ENCODE data around the gene MAP7D1.

The MAP7D1 gene

DNA sequence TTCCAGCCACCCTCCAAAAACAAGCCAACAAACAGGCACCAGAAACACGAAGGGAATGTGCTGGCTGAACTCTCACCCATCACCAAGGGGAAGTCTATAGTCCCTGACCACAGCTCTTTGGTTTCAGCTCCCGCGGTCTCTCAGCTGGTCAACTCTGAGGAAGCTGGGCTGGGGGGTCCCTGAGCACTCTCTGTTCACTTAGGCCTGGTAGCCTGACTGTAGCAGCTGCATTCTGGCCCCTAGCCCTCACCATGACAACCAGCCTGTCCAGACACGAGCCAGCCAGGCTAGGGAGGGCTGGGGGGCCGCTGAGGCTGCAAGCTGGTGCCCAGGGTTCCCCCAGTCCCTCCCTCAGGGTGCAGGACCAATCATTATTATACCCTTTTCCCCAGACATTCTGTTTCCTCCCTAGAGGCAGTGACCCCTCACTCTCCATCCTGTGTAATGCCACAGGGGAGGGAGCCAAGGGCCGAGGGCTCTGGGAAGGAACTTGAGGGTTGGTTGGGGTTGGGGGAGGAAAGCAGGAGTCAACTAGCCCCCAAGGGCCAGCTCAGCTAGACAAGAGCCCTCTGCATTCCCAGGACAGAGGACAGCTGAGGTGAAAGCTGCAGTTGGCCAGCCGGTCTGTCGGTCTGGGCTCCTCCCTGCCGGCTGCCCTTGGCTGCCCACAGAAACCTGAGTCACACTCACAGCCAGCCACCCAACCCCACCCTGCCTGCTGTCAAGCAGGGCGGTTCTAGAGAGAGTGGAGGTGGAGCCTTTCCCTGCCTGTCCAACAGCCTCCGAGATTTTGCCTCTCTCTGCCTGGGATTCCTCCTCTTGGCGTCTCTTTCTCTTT is 5.4 kb upstream of the MAP7D1 start:
- Histone ChIP-seq H3K4me1 (ENCODE audit: control insufficient read depth in 1 of 2, insufficient read depth in 1 of 2, low read depth in 1 of 2, low read length in 1 of 2) (peaks cover 46 to 49% of the 10 kb centered on the region in 2 experiments), H3K27me3 (no peaks in the 10 kb centered on the region), H3K4me3 (ENCODE audit: low read depth in 1 of 2, low read length in 1 of 2) (peak overlapping the region; percentile 79 to 81), H3K9me3 (no peaks in the 10 kb centered on the region), H3K27ac (peak overlapping the region; percentile 99), H3K36me3 (no peaks in the 10 kb centered on the region)
- TF ChIP-seq, protein P1, sequence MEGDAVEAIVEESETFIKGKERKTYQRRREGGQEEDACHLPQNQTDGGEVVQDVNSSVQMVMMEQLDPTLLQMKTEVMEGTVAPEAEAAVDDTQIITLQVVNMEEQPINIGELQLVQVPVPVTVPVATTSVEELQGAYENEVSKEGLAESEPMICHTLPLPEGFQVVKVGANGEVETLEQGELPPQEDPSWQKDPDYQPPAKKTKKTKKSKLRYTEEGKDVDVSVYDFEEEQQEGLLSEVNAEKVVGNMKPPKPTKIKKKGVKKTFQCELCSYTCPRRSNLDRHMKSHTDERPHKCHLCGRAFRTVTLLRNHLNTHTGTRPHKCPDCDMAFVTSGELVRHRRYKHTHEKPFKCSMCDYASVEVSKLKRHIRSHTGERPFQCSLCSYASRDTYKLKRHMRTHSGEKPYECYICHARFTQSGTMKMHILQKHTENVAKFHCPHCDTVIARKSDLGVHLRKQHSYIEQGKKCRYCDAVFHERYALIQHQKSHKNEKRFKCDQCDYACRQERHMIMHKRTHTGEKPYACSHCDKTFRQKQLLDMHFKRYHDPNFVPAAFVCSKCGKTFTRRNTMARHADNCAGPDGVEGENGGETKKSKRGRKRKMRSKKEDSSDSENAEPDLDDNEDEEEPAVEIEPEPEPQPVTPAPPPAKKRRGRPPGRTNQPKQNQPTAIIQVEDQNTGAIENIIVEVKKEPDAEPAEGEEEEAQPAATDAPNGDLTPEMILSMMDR (IDR thresholded peaks at IDR 0.05), result peak; percentile 24

DNA sequence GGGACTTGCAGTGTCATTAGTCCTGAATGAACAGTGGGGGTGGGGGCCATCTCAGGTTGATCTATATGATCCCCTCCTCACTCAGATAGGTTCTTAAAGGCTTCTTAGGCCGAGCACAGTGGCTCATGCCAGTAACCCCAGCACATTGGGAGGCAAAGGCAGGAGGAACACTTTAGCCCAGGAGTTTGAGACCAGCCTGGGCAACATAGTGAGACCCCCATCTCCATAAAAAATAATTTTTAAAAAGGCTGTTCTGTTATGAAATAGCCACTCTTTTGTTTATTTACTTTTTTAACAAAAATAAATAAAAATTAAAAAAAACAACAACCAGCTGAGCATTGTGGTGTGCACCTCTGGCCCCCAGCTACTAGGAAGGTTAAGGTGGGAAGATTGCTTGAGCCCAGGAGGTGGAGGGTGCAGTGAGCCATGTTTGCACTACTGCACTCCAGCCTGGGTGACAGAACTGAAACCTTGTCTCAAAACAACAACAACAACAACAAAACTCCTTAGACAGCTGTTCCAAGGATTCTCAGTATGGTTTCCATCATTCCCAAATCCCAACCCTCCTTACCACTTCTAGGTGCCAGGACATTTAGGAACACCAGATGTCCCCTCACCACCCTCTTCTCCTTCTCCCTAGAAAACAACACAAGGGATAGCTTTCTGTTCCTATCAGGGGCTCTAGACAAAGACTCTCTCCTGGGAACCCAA is 4.7 kb upstream of the MAP7D1 start:
- peak overlapping the region; percentile 99 for H3K27ac ChIP-seq
- H3K36me3 ChIP-seq, result no peaks in the 10 kb centered on the region
- no peaks in the 10 kb centered on the region for H3K27me3 ChIP-seq
- TF ChIP-seq, protein P1 (IDR thresholded peaks at IDR 0.05), result no peak
- no peaks in the 10 kb centered on the region for H3K9me3 ChIP-seq
- peaks cover 48 to 50% of the 10 kb centered on the region in 2 experiments for H3K4me1 ChIP-seq (ENCODE audit: control insufficient read depth in 1 of 2, insufficient read depth in 1 of 2, low read depth in 1 of 2, low read length in 1 of 2)
- peak overlapping the region; percentile 79 to 81 for H3K4me3 ChIP-seq (ENCODE audit: low read depth in 1 of 2, low read length in 1 of 2)

DNA sequence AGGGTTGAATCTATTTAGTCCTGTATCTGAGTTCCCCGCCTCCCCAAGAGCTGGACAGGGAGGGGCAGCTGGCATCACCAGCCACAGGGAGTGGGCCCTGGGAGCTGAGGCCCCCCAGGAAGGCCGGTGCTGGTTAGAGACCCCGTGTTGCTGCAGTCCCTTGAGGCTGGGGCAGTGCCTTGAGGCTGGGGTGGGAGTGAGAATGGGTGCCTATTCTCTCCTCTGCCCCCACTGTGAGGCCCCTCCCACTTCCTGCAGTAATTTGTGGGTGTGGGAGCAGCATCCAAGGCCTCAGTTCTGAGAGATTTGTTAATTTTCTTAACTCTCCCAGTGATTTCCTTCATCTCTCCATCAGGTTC is 4.1 kb upstream of the MAP7D1 start:
- TF ChIP-seq, protein P1 (IDR thresholded peaks at IDR 0.05), result no peak
- peaks cover 48 to 50% of the 10 kb centered on the region in 2 experiments for H3K4me1 ChIP-seq (ENCODE audit: control insufficient read depth in 1 of 2, insufficient read depth in 1 of 2, low read depth in 1 of 2, low read length in 1 of 2)
- no peaks in the 10 kb centered on the region for H3K9me3 ChIP-seq
- no peaks in the 10 kb centered on the region for H3K27me3 ChIP-seq
- no peaks in the 10 kb centered on the region for H3K36me3 ChIP-seq
- H3K27ac ChIP-seq, result peak overlapping the region; percentile 99
- H3K4me3 ChIP-seq (ENCODE audit: low read depth in 1 of 2, low read length in 1 of 2), result no peak overlapping the region

DNA sequence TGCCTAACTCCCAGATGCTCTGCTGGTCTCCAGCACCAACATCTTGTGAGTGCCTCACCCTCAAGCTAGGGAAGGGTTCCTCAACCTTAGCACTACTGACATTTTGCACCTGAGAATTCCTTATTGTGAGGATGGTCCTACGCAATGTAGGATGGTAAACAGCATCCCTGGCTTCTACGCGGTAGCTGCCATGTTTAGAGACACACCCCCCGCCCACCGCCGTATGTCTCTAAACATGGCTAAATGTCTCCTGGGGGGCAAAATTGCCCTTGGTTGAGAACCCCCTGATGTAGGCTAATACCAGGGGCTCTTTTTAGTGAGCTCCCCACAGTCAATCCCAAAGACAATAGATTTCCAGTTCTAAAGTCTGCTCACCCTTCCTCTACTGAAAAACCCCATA is 2.5 kb upstream of the MAP7D1 start:
- peaks cover 56 to 60% of the 10 kb centered on the region in 2 experiments for H3K4me1 ChIP-seq (ENCODE audit: control insufficient read depth in 1 of 2, insufficient read depth in 1 of 2, low read depth in 1 of 2, low read length in 1 of 2)
- H3K27ac ChIP-seq, result no peak overlapping the region
- TF ChIP-seq, protein P1 (IDR thresholded peaks at IDR 0.05), result no peak
- no peaks in the 10 kb centered on the region for H3K9me3 ChIP-seq
- H3K27me3 ChIP-seq, result no peaks in the 10 kb centered on the region
- H3K36me3 ChIP-seq, result no peaks in the 10 kb centered on the region
- no peak overlapping the region for H3K4me3 ChIP-seq (ENCODE audit: low read depth in 1 of 2, low read length in 1 of 2)

DNA sequence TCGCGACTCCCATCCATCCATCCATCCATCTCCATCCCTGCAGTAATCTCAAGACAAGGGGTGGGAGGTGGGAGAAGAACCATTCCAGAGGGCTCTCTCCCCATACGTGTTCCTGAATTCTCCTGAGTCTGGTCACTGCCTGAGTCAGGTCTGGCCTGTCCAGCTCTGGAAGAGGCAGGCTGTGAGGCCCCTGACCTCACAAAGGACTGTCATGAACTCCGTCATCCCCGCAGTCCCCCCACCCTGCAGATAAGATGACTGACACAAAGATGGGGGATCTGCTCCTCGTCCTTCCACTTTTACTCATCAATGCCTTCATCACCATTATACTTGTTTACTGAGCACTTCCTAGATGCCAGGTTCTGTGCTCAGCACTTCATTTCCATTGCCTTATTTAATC is 1.6 kb upstream of the MAP7D1 start:
- H3K36me3 ChIP-seq, result no peaks in the 10 kb centered on the region
- no peaks in the 10 kb centered on the region for H3K27me3 ChIP-seq
- H3K27ac ChIP-seq, result peak overlapping the region; percentile 99
- no peaks in the 10 kb centered on the region for H3K9me3 ChIP-seq
- peaks cover 58 to 62% of the 10 kb centered on the region in 2 experiments for H3K4me1 ChIP-seq (ENCODE audit: control insufficient read depth in 1 of 2, insufficient read depth in 1 of 2, low read depth in 1 of 2, low read length in 1 of 2)
- no peak overlapping the region for H3K4me3 ChIP-seq (ENCODE audit: low read depth in 1 of 2, low read length in 1 of 2)
- TF ChIP-seq, protein P1 (IDR thresholded peaks at IDR 0.05), result no peak

Measured in neutrophil (primary cell).